Measurements from ENCODE around the gene PAPPA2. TPM values are rescaled to one million over a fixed set of nuclear protein-coding genes. Genes with fewer than 3 reads are reported as not detected.

The PAPPA2 gene
- total and polyA plus RNA-seq, 2 donors (not counting 1 experiment from before 2014, with no cell fraction given): 0.24 to 4.1 TPM

DNA sequence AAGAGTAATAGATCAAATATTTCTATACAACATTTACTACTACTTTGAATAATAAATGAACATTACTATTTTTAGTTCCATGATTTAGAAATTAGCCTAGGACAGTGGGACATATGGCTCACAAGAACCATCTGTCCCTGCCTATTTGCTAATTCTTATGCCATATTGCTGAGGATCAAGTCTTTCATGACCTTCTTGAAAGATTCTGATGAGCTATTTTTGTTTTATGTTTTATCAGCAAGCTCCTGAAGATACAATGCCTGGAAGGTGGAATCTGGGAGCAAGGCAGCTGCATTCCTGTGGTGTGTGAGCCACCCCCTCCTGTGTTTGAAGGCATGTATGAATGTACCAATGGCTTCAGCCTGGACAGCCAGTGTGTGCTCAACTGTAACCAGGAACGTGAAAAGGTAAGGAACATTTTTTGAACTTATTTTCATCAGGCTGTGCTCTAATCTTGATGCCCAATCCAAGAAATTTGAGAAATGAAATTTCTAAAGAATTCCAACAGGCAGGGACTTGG lies 326.7 kb downstream of the PAPPA2 start:
- TF ChIP-seq, protein P1, sequence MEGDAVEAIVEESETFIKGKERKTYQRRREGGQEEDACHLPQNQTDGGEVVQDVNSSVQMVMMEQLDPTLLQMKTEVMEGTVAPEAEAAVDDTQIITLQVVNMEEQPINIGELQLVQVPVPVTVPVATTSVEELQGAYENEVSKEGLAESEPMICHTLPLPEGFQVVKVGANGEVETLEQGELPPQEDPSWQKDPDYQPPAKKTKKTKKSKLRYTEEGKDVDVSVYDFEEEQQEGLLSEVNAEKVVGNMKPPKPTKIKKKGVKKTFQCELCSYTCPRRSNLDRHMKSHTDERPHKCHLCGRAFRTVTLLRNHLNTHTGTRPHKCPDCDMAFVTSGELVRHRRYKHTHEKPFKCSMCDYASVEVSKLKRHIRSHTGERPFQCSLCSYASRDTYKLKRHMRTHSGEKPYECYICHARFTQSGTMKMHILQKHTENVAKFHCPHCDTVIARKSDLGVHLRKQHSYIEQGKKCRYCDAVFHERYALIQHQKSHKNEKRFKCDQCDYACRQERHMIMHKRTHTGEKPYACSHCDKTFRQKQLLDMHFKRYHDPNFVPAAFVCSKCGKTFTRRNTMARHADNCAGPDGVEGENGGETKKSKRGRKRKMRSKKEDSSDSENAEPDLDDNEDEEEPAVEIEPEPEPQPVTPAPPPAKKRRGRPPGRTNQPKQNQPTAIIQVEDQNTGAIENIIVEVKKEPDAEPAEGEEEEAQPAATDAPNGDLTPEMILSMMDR (conservative IDR thresholded peaks at IDR 0.05 in 1 of 2, IDR thresholded peaks at IDR 0.05 in 1 of 2; ENCODE audit: low read depth in 1 of 2, low read length in 2 of 2): no peak
- TF ChIP-seq EZH2 (IDR thresholded peaks at IDR 0.05; ENCODE audit: low read length, missing control alignments): no peak
- no peak overlapping the region for H3K9ac ChIP-seq (ENCODE audit: insufficient read depth, low read length)
- H3K9me3 ChIP-seq (ENCODE audit: control insufficient read depth, insufficient read depth, low read depth, low read length): no peaks in the 10 kb centered on the region
- no peak overlapping the region for H2AFZ ChIP-seq (ENCODE audit: low read length)
- DNase-seq (ENCODE audit: low read depth in 2 of 2): peak in 1 of 2 donors; percentile 28
- H4K20me1 ChIP-seq (ENCODE audit: control insufficient read depth, extremely low read depth, insufficient read depth, low read length): no peaks in the 10 kb centered on the region
- no peak overlapping the region for H3K4me2 ChIP-seq (ENCODE audit: extremely low read depth, insufficient read depth, low read length)
- H3K27ac ChIP-seq (ENCODE audit: insufficient read depth, low read length): no peak overlapping the region
- H3K4me1 ChIP-seq (ENCODE audit: control insufficient read depth, extremely low read depth, insufficient read depth, low read length): no peaks in the 10 kb centered on the region
- no peaks in the 10 kb centered on the region for H3K27me3 ChIP-seq (ENCODE audit: control insufficient read depth, insufficient read depth, low read length)
- no peaks in the 10 kb centered on the region for H3K79me2 ChIP-seq (ENCODE audit: control insufficient read depth, insufficient read depth, low read length)
- no peak overlapping the region for H3K4me3 ChIP-seq (replicated peaks in 1 of 4; ENCODE audit: control extremely low read depth in 1 of 4, insufficient read depth in 1 of 4, low read depth in 3 of 4, low read length in 4 of 4)
- H3K36me3 ChIP-seq (ENCODE audit: control insufficient read depth, insufficient read depth, low read length): no peaks in the 10 kb centered on the region

DNA sequence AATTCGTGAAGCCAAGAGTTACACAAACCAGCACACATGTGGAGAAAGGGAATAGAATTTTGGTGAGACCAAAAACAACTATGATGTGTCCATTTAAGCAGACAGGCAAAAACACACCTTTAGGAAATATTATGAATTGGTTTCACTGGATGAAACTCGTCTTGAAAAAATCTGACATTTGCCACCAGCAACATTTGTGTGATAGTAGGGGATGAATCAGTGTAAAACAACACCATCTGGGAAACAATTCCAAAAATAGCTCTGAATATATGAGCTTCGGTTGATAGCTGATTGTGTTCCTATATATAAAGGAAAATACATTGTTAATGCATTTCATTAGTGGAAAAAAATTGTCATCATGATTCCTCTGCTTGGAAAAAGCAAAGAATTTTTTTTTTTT lies 327.8 kb downstream of the PAPPA2 start:
- Histone ChIP-seq H3K4me3 (replicated peaks in 1 of 4; ENCODE audit: control extremely low read depth in 1 of 4, insufficient read depth in 1 of 4, low read depth in 3 of 4, low read length in 4 of 4) (no peak overlapping the region), H3K4me2 (ENCODE audit: extremely low read depth, insufficient read depth, low read length) (no peak overlapping the region), H3K79me2 (ENCODE audit: control insufficient read depth, insufficient read depth, low read length) (no peaks in the 10 kb centered on the region), H3K9me3 (ENCODE audit: control insufficient read depth, insufficient read depth, low read depth, low read length) (no peaks in the 10 kb centered on the region), H3K27me3 (ENCODE audit: control insufficient read depth, insufficient read depth, low read length) (no peaks in the 10 kb centered on the region), H2AFZ (ENCODE audit: low read length) (no peak overlapping the region), H4K20me1 (ENCODE audit: control insufficient read depth, extremely low read depth, insufficient read depth, low read length) (no peaks in the 10 kb centered on the region), H3K9ac (ENCODE audit: insufficient read depth, low read length) (no peak overlapping the region), H3K27ac (ENCODE audit: insufficient read depth, low read length) (no peak overlapping the region), H3K36me3 (ENCODE audit: control insufficient read depth, insufficient read depth, low read length) (no peaks in the 10 kb centered on the region), H3K4me1 (ENCODE audit: control insufficient read depth, extremely low read depth, insufficient read depth, low read length) (no peaks in the 10 kb centered on the region)
- no peak for DNase-seq (ENCODE audit: low read depth in 2 of 2)
- TF ChIP-seq, protein P1 (conservative IDR thresholded peaks at IDR 0.05 in 1 of 2, IDR thresholded peaks at IDR 0.05 in 1 of 2; ENCODE audit: low read depth in 1 of 2, low read length in 2 of 2): no peak
- TF ChIP-seq EZH2 (IDR thresholded peaks at IDR 0.05; ENCODE audit: low read length, missing control alignments): no peak

DNA sequence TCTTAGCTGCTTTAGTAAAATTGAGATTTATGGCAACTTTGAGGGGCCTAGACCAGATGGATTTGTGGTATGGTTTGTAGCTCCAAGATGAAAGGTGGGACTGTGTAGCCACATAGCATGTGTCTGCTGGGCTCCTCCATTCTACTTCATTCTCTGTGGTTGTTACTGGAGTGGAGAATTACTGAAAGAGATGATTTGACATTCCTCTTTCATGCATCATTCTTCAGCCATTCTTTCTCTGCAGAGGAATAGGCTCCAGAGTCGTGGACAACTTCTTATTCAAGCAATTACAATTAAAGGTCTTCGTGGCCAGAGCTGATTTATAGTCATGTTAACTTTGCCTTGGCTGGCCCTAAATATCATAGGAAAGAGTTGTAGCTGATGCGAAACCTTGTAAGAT lies 328.9 kb downstream of the PAPPA2 start:
- DNase-seq (ENCODE audit: low read depth in 2 of 2): peak in 1 of 2 donors; percentile 4
- H2AFZ ChIP-seq (ENCODE audit: low read length): no peak overlapping the region
- no peaks in the 10 kb centered on the region for H3K79me2 ChIP-seq (ENCODE audit: control insufficient read depth, insufficient read depth, low read length)
- H3K9me3 ChIP-seq (ENCODE audit: control insufficient read depth, insufficient read depth, low read depth, low read length): no peaks in the 10 kb centered on the region
- H3K27me3 ChIP-seq (ENCODE audit: control insufficient read depth, insufficient read depth, low read length): no peaks in the 10 kb centered on the region
- H4K20me1 ChIP-seq (ENCODE audit: control insufficient read depth, extremely low read depth, insufficient read depth, low read length): no peaks in the 10 kb centered on the region
- H3K4me2 ChIP-seq (ENCODE audit: extremely low read depth, insufficient read depth, low read length): no peak overlapping the region
- TF ChIP-seq, protein P1 (conservative IDR thresholded peaks at IDR 0.05 in 1 of 2, IDR thresholded peaks at IDR 0.05 in 1 of 2; ENCODE audit: low read depth in 1 of 2, low read length in 2 of 2): no peak
- TF ChIP-seq EZH2 (IDR thresholded peaks at IDR 0.05; ENCODE audit: low read length, missing control alignments): no peak
- H3K9ac ChIP-seq (ENCODE audit: insufficient read depth, low read length): no peak overlapping the region
- no peaks in the 10 kb centered on the region for H3K36me3 ChIP-seq (ENCODE audit: control insufficient read depth, insufficient read depth, low read length)
- H3K4me3 ChIP-seq (replicated peaks in 1 of 4; ENCODE audit: control extremely low read depth in 1 of 4, insufficient read depth in 1 of 4, low read depth in 3 of 4, low read length in 4 of 4): no peak overlapping the region
- H3K27ac ChIP-seq (ENCODE audit: insufficient read depth, low read length): no peak overlapping the region
- no peaks in the 10 kb centered on the region for H3K4me1 ChIP-seq (ENCODE audit: control insufficient read depth, extremely low read depth, insufficient read depth, low read length)

Measured in fibroblast of lung (primary cell).